ENCODE results near the gene KRT6A. TPM values are rescaled to one million over a fixed set of nuclear protein-coding genes. Genes with fewer than 3 reads are reported as not detected.
"Not testable (repeated sequence)": the region's sequence is repeated elsewhere in the genome, so short reads cannot be mapped to it uniquely, and the experiment has no call there.

The KRT6A gene
- total and polyA plus RNA-seq, 5 donors: not detected

DNA sequence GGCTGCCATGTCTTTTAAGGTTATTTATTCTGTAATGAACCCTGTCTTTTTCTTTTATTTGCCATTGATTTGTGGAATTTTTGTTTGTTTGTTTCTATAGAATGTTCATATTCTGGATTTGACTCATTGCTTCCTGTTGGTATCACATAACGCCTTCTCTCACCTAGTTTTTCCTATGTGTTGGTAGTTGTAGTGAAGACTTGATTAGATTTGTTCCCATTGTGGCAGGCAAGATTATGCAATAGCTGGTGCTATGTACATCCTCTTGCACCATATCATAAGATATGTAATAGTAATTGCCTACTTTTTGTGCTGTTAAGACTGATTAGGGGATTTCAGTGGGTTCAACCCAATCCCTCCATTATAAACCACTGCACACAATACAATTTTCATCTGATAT is 37.2 kb downstream of the KRT6A start:
- WGBS: 59% methylated on average over 1 of the region's 1 CpG
- no peak overlapping the region for H3K4me3 ChIP-seq (ENCODE audit: low read length)
- ATAC-seq (no peak), DNase-seq (no peak)
- no peaks in the 10 kb centered on the region for H3K9me3 ChIP-seq (ENCODE audit: control insufficient read depth, low read length)
- intact Hi-C loops (cut with DNase I): no loop called here
- H3K27me3 ChIP-seq (ENCODE audit: control insufficient read depth, insufficient read depth): no peaks in the 10 kb centered on the region
- H3K27ac ChIP-seq (ENCODE audit: low read length): no peak overlapping the region
- H3K4me1 ChIP-seq (ENCODE audit: control insufficient read depth, insufficient read depth, low read length): no peaks in the 10 kb centered on the region

DNA sequence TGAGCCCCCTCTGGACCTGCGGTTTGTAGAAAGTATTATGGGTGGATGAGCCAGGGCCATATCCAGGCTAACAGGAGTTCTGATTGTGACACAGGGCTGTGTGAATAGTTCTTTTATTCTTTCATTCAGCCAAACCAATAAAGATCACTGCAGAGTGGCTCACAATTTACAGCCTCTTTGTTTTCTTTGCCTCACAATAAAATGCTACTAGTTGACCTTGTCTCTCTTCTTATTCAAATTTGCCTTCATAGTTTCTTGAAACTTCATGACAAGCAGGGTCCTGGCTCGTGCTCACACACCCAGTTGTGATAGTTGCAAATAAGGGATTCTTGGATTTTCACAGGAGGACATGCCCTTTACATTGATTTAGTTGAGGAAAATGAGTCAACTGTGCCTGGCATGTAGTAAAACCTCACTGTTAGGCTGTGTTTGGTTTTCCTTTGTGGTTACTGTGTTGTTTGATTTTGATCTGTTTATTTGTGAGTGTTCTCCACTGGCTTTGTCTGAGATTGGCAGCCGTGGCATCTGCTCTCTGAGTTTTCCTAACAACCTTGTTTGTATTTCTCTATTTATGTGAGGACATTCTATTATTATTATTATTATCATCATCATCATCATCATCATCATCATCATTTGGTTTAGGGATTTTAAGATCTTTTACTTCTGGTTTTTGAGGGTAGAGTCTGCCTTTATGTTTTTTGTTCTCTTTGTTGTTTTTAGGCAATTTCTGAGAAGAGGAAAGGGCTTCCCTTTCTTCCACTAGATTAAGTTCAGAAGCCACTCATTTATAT is 38.5 kb downstream of the KRT6A start:
- 62% methylated on average over 3 of the region's 3 CpGs for WGBS
- Histone ChIP-seq H3K4me3 (ENCODE audit: low read length) (no peak overlapping the region), H3K4me1 (ENCODE audit: control insufficient read depth, insufficient read depth, low read length) (no peaks in the 10 kb centered on the region), H3K9me3 (ENCODE audit: control insufficient read depth, low read length) (no peaks in the 10 kb centered on the region), H3K27ac (ENCODE audit: low read length) (no peak overlapping the region), H3K27me3 (ENCODE audit: control insufficient read depth, insufficient read depth) (no peaks in the 10 kb centered on the region)
- DNase-seq: no peak
- peak in 1 of 2 donors; percentile 41 for ATAC-seq
- intact Hi-C loops (cut with DNase I): no loop called here

DNA sequence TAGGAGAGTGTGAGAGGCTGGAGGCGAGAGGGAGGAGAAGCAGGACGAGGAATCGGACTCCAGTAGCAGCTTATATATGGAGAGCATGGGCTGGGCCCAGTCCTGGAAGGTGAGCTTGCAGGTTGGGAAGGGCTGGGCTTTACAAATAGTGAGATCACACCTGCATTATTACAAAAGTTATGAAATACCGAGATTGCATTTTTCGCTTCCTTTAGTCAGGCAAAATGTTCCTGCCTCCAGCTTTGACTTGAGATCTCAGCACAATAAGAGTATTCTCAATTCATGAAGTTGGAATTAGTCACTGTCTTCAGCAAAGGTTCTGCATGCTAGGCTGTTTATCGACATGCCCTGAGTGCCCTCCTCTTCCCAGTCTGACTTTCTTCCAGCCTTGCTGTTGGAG is 41.0 kb downstream of the KRT6A start, which contains the start of gene KRT6B:
TSS of gene KRT6B (minus strand) at position 46 of the 400 bp plus-strand sequence. CDS start 68 bp downstream, outside the sequence.
- H3K27me3 ChIP-seq (ENCODE audit: control insufficient read depth, insufficient read depth): no peaks in the 10 kb centered on the region
- H3K4me3 ChIP-seq (ENCODE audit: low read length): no peak within 1 kb of the TSS
- no peak for DNase-seq
- intact Hi-C loops (cut with DNase I): no loop called here
- no peak for ATAC-seq
- 86% methylated on average over 6 of the region's 6 CpGs for WGBS
- H3K27ac ChIP-seq (ENCODE audit: low read length): no peak within 1 kb of the TSS
- no peaks in the 10 kb centered on the region for H3K9me3 ChIP-seq (ENCODE audit: control insufficient read depth, low read length)
- H3K4me1 ChIP-seq (ENCODE audit: control insufficient read depth, insufficient read depth, low read length): no peaks in the 10 kb centered on the region

GRCh38 chr12:52448228-52448627 is 44.8 kb downstream of the KRT6A start:
- DNase-seq (no peak), ATAC-seq (no peak)
- intact Hi-C loops (cut with DNase I): no loop called here
- no peak overlapping the region for H3K27ac ChIP-seq (ENCODE audit: low read length)
- H3K9me3 ChIP-seq (ENCODE audit: control insufficient read depth, low read length): no peaks in the 10 kb centered on the region
- H3K27me3 ChIP-seq (ENCODE audit: control insufficient read depth, insufficient read depth): no peaks in the 10 kb centered on the region
- H3K4me3 ChIP-seq (ENCODE audit: low read length): no peak overlapping the region
- H3K4me1 ChIP-seq (ENCODE audit: control insufficient read depth, insufficient read depth, low read length): no peaks in the 10 kb centered on the region
- 50% methylated on average over 3 of the region's 3 CpGs for WGBS

GRCh38 chr12:52447196-52447595 is 45.9 kb downstream of the KRT6A start:
- ATAC-seq; DNase-seq; intact Hi-C loops (cut with DNase I); H3K27ac ChIP-seq (ENCODE audit: low read length); H3K4me1 ChIP-seq (ENCODE audit: control insufficient read depth, insufficient read depth, low read length); H3K9me3 ChIP-seq (ENCODE audit: control insufficient read depth, low read length); H3K4me3 ChIP-seq (ENCODE audit: low read length); H3K27me3 ChIP-seq (ENCODE audit: control insufficient read depth, insufficient read depth): not testable (repeated sequence)
- WGBS: 92% methylated on average over 11 of the region's 11 CpGs

GRCh38 chr12:52446367-52447045 is 46.6 kb downstream of the KRT6A start:
- 81% methylated on average over 6 of the region's 6 CpGs for WGBS
- H3K27me3 ChIP-seq (ENCODE audit: control insufficient read depth, insufficient read depth): no peaks in the 10 kb centered on the region
- no peaks in the 10 kb centered on the region for H3K4me1 ChIP-seq (ENCODE audit: control insufficient read depth, insufficient read depth, low read length)
- no peak overlapping the region for H3K4me3 ChIP-seq (ENCODE audit: low read length)
- DNase-seq: no peak
- no peak overlapping the region for H3K27ac ChIP-seq (ENCODE audit: low read length)
- no peaks in the 10 kb centered on the region for H3K9me3 ChIP-seq (ENCODE audit: control insufficient read depth, low read length)
- intact Hi-C loops (cut with DNase I): no loop called here
- ATAC-seq: no peak

- Histone ChIP-seq H3K27ac (ENCODE audit: low read length) (no peak overlapping the region), H3K4me3 (ENCODE audit: low read length) (no peak overlapping the region), H3K9me3 (ENCODE audit: control insufficient read depth, low read length) (no peaks in the 10 kb centered on the region), H3K27me3 (ENCODE audit: control insufficient read depth, insufficient read depth) (no peaks in the 10 kb centered on the region), H3K4me1 (ENCODE audit: control insufficient read depth, insufficient read depth, low read length) (no peaks in the 10 kb centered on the region)
- 63% methylated on average over 3 of the region's 3 CpGs for WGBS
- DNase-seq: no peak
- ATAC-seq: no peak
- intact Hi-C loops (cut with DNase I): no loop called here
Measured at GRCh38 chr12:52445876-52446275, 47.2 kb downstream of the KRT6A start.

GRCh38 chr12:52444647-52445595 is 48.1 kb downstream of the KRT6A start:
- Histone ChIP-seq H3K27ac (ENCODE audit: low read length) (no peak overlapping the region), H3K9me3 (ENCODE audit: control insufficient read depth, low read length) (no peaks in the 10 kb centered on the region), H3K27me3 (ENCODE audit: control insufficient read depth, insufficient read depth) (no peaks in the 10 kb centered on the region), H3K4me3 (ENCODE audit: low read length) (no peak overlapping the region), H3K4me1 (ENCODE audit: control insufficient read depth, insufficient read depth, low read length) (no peaks in the 10 kb centered on the region)
- ATAC-seq (no peak), DNase-seq (no peak)
- intact Hi-C loops (cut with DNase I): no loop called here
- 65% methylated on average over 10 of the region's 10 CpGs for WGBS

DNA sequence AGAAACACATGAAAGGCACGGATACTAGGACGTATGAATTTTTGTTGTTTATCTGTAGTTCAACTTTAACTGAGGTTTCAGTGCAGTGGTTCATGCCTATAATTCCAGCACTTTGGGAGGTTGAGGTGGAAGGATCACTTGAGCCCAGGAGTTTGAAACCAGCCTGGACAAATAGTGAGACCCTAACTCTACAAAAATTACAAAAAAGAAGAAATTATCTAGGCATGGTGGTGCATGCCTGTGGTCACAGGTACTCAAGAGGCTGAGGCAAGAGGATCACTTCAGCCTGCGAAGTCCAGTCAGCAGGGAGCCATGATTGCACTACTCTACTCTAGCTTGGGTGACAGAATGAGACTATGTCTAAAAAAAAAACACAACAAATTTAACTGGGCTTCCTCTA is 49.1 kb downstream of the KRT6A start:
- DNase-seq (no peak), ATAC-seq (no peak)
- WGBS: 84% methylated on average over 3 of the region's 3 CpGs
- Histone ChIP-seq H3K4me1 (ENCODE audit: control insufficient read depth, insufficient read depth, low read length) (no peaks in the 10 kb centered on the region), H3K4me3 (ENCODE audit: low read length) (no peak overlapping the region), H3K27ac (ENCODE audit: low read length) (no peak overlapping the region), H3K9me3 (ENCODE audit: control insufficient read depth, low read length) (no peaks in the 10 kb centered on the region), H3K27me3 (ENCODE audit: control insufficient read depth, insufficient read depth) (no peaks in the 10 kb centered on the region)
- intact Hi-C loops (cut with DNase I): no loop called here

DNA sequence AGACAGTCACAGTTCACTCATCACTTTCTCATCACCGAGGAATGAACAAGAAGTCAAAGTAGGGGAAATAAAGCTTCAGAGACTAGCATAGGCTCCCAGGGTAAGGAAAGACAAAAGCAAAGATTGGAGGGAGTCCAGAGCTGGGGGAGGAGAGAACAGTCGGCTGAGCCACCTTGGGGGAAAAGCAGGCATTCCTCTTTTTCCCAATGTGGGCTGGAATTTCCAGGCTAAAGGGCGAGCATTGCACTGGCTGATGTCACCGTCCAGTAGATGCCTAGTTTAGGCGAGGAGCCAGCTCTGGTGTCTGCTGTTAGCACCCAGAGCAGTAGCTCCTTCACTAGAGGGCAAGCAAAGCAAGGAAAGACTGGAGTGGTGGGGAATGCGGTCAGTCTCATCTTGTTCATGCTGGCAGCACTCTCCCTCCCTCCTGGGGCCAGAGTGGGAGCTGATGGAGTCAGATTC is 50.4 kb downstream of the KRT6A start:
- Histone ChIP-seq H3K27me3 (ENCODE audit: control insufficient read depth, insufficient read depth) (no peaks in the 10 kb centered on the region), H3K4me3 (ENCODE audit: low read length) (no peak overlapping the region), H3K27ac (ENCODE audit: low read length) (no peak overlapping the region), H3K4me1 (ENCODE audit: control insufficient read depth, insufficient read depth, low read length) (no peaks in the 10 kb centered on the region), H3K9me3 (ENCODE audit: control insufficient read depth, low read length) (no peaks in the 10 kb centered on the region)
- peak; percentile 42 to 66 for ATAC-seq
- intact Hi-C loops (cut with DNase I): no loop called here
- DNase-seq: peak in 1 of 3 donors; percentile 61
- WGBS: 19% methylated on average over 6 of the region's 6 CpGs
